ENCODE results near the gene MLYCD.

The MLYCD gene

GRCh38 chr16:83882163-83882885, 16.6 kb upstream of the MLYCD start:
- no peaks in the 10 kb centered on the region for H3K27me3 ChIP-seq (ENCODE audit: control insufficient read depth, insufficient read depth, low read length)
- no peak overlapping the region for H3K4me3 ChIP-seq (ENCODE audit: low read length)
- H3K4me1 ChIP-seq (ENCODE audit: control insufficient read depth, insufficient read depth, low read length), result no peaks in the 10 kb centered on the region
- H3K36me3 ChIP-seq (ENCODE audit: control insufficient read depth, insufficient read depth, low read length), result no peaks in the 10 kb centered on the region
- H3K9ac ChIP-seq (ENCODE audit: low read length), result no peak overlapping the region
- no peak overlapping the region for H3K27ac ChIP-seq (ENCODE audit: low read depth, low read length)

- no peak overlapping the region for H3K9ac ChIP-seq (ENCODE audit: low read length)
- no peak overlapping the region for H3K27ac ChIP-seq (ENCODE audit: low read depth, low read length)
- H3K36me3 ChIP-seq (ENCODE audit: control insufficient read depth, insufficient read depth, low read length), result no peaks in the 10 kb centered on the region
- no peaks in the 10 kb centered on the region for H3K27me3 ChIP-seq (ENCODE audit: control insufficient read depth, insufficient read depth, low read length)
- no peaks in the 10 kb centered on the region for H3K4me1 ChIP-seq (ENCODE audit: control insufficient read depth, insufficient read depth, low read length)
- H3K4me3 ChIP-seq (ENCODE audit: low read length), result no peak overlapping the region
Observed at GRCh38 chr16:83886199-83886971, 12.5 kb upstream of the MLYCD start.

- H3K36me3 ChIP-seq (ENCODE audit: control insufficient read depth, insufficient read depth, low read length), result no peaks in the 10 kb centered on the region
Observed at GRCh38 chr16:83887080-83887479, 11.8 kb upstream of the MLYCD start.

GRCh38 chr16:83887564-83887963, 11.4 kb upstream of the MLYCD start:
- Histone ChIP-seq H3K27me3 (ENCODE audit: control insufficient read depth, insufficient read depth, low read length) (no peaks in the 10 kb centered on the region), H3K4me3 (ENCODE audit: low read length) (no peak overlapping the region), H3K27ac (ENCODE audit: low read depth, low read length) (no peak overlapping the region), H3K36me3 (ENCODE audit: control insufficient read depth, insufficient read depth, low read length) (no peaks in the 10 kb centered on the region), H3K4me1 (ENCODE audit: control insufficient read depth, insufficient read depth, low read length) (no peaks in the 10 kb centered on the region), H3K9ac (ENCODE audit: low read length) (no peak overlapping the region)

More at GRCh38 chr16:83887080-83887479, 11.8 kb upstream of the MLYCD start:
- Histone ChIP-seq H3K27me3 (ENCODE audit: control insufficient read depth, insufficient read depth, low read length) (no peaks in the 10 kb centered on the region), H3K9ac (ENCODE audit: low read length) (no peak overlapping the region), H3K27ac (ENCODE audit: low read depth, low read length) (no peak overlapping the region), H3K4me1 (ENCODE audit: control insufficient read depth, insufficient read depth, low read length) (no peaks in the 10 kb centered on the region), H3K4me3 (ENCODE audit: low read length) (no peak overlapping the region)

GRCh38 chr16:83888672-83889044, 10.3 kb upstream of the MLYCD start:
- Histone ChIP-seq H3K27ac (ENCODE audit: low read depth, low read length) (no peak overlapping the region), H3K36me3 (ENCODE audit: control insufficient read depth, insufficient read depth, low read length) (no peaks in the 10 kb centered on the region), H3K4me1 (ENCODE audit: control insufficient read depth, insufficient read depth, low read length) (no peaks in the 10 kb centered on the region), H3K9ac (ENCODE audit: low read length) (no peak overlapping the region), H3K4me3 (ENCODE audit: low read length) (no peak overlapping the region), H3K27me3 (ENCODE audit: control insufficient read depth, insufficient read depth, low read length) (no peaks in the 10 kb centered on the region)

GRCh38 chr16:83890359-83890758, 8.6 kb upstream of the MLYCD start:
- Histone ChIP-seq H3K4me3 (ENCODE audit: low read length) (no peak overlapping the region), H3K27ac (ENCODE audit: low read depth, low read length) (no peak overlapping the region), H3K36me3 (ENCODE audit: control insufficient read depth, insufficient read depth, low read length) (no peaks in the 10 kb centered on the region), H3K9ac (ENCODE audit: low read length) (no peak overlapping the region), H3K27me3 (ENCODE audit: control insufficient read depth, insufficient read depth, low read length) (no peaks in the 10 kb centered on the region), H3K4me1 (ENCODE audit: control insufficient read depth, insufficient read depth, low read length) (no peaks in the 10 kb centered on the region)

- Histone ChIP-seq H3K27ac (ENCODE audit: low read depth, low read length) (no peak overlapping the region), H3K4me1 (ENCODE audit: control insufficient read depth, insufficient read depth, low read length) (no peaks in the 10 kb centered on the region), H3K36me3 (ENCODE audit: control insufficient read depth, insufficient read depth, low read length) (no peaks in the 10 kb centered on the region), H3K4me3 (ENCODE audit: low read length) (no peak overlapping the region), H3K27me3 (ENCODE audit: control insufficient read depth, insufficient read depth, low read length) (no peaks in the 10 kb centered on the region), H3K9ac (ENCODE audit: low read length) (no peak overlapping the region)
Observed at GRCh38 chr16:83891742-83892141, 7.2 kb upstream of the MLYCD start.

GRCh38 chr16:83895243-83895642, 3.7 kb upstream of the MLYCD start:
- H3K9ac ChIP-seq (ENCODE audit: low read length), result no peak overlapping the region

GRCh38 chr16:83895942-83896341, 3.0 kb upstream of the MLYCD start:
- H3K9ac ChIP-seq (ENCODE audit: low read length), result no peak overlapping the region
- no peaks in the 10 kb centered on the region for H3K36me3 ChIP-seq (ENCODE audit: control insufficient read depth, insufficient read depth, low read length)
- no peak overlapping the region for H3K4me3 ChIP-seq (ENCODE audit: low read length)
- H3K27ac ChIP-seq (ENCODE audit: low read depth, low read length), result no peak overlapping the region
- H3K4me1 ChIP-seq (ENCODE audit: control insufficient read depth, insufficient read depth, low read length), result peaks cover 11% of the 10 kb centered on the region
- H3K27me3 ChIP-seq (ENCODE audit: control insufficient read depth, insufficient read depth, low read length), result no peaks in the 10 kb centered on the region

More at GRCh38 chr16:83895243-83895642, 3.7 kb upstream of the MLYCD start:
- no peaks in the 10 kb centered on the region for H3K36me3 ChIP-seq (ENCODE audit: control insufficient read depth, insufficient read depth, low read length)
- no peak overlapping the region for H3K27ac ChIP-seq (ENCODE audit: low read depth, low read length)
- H3K4me3 ChIP-seq (ENCODE audit: low read length), result no peak overlapping the region
- no peaks in the 10 kb centered on the region for H3K27me3 ChIP-seq (ENCODE audit: control insufficient read depth, insufficient read depth, low read length)
- peaks cover 5% of the 10 kb centered on the region for H3K4me1 ChIP-seq (ENCODE audit: control insufficient read depth, insufficient read depth, low read length)

GRCh38 chr16:83899272-83899897, 470 bp downstream of the MLYCD start:
- H3K4me1 ChIP-seq (ENCODE audit: control insufficient read depth, insufficient read depth, low read length), result peaks cover 11% of the 10 kb centered on the region
- no peaks in the 10 kb centered on the region for H3K36me3 ChIP-seq (ENCODE audit: control insufficient read depth, insufficient read depth, low read length)
- H3K9ac ChIP-seq (ENCODE audit: low read length), result peak overlapping the region; percentile 71
- peak overlapping the region; percentile 49 for H3K4me3 ChIP-seq (ENCODE audit: low read length)
- peak overlapping the region; percentile 83 for H3K27ac ChIP-seq (ENCODE audit: low read depth, low read length)
- no peaks in the 10 kb centered on the region for H3K27me3 ChIP-seq (ENCODE audit: control insufficient read depth, insufficient read depth, low read length)

- Histone ChIP-seq H3K9ac (ENCODE audit: low read length) (no peak overlapping the region), H3K36me3 (ENCODE audit: control insufficient read depth, insufficient read depth, low read length) (no peaks in the 10 kb centered on the region), H3K4me1 (ENCODE audit: control insufficient read depth, insufficient read depth, low read length) (peaks cover 11% of the 10 kb centered on the region), H3K27ac (ENCODE audit: low read depth, low read length) (peak overlapping the region; percentile 83), H3K27me3 (ENCODE audit: control insufficient read depth, insufficient read depth, low read length) (no peaks in the 10 kb centered on the region), H3K4me3 (ENCODE audit: low read length) (peak overlapping the region; percentile 49)
Observed at GRCh38 chr16:83899978-83900377, 1.1 kb downstream of the MLYCD start.

- Histone ChIP-seq H3K4me3 (ENCODE audit: low read length) (peak overlapping the region; percentile 49), H3K27ac (ENCODE audit: low read depth, low read length) (no peak overlapping the region), H3K27me3 (ENCODE audit: control insufficient read depth, insufficient read depth, low read length) (no peaks in the 10 kb centered on the region), H3K9ac (ENCODE audit: low read length) (no peak overlapping the region), H3K4me1 (ENCODE audit: control insufficient read depth, insufficient read depth, low read length) (peaks cover 11% of the 10 kb centered on the region), H3K36me3 (ENCODE audit: control insufficient read depth, insufficient read depth, low read length) (no peaks in the 10 kb centered on the region)
Observed at GRCh38 chr16:83900571-83900970, 1.7 kb downstream of the MLYCD start.
